Thyroid gland (tissue), 4 donors: ENCODE measurements around the gene TTLL10. TPM values are rescaled to one million over a fixed set of nuclear protein-coding genes. Genes with fewer than 3 reads are reported as not detected.

ENCODE experiments used
- DNase-seq, 2 donors: peaks; one replicate each; pipeline ENCODE4 v3.0.0-alpha.2; 2019
- H3K27ac ChIP-seq, 3 donors: fragments of 200-600 bp; sonication (generic); 1 replicate in 2 of 3; 2 replicates in 1 of 3; pipeline ENCODE4 v1.5.1; 2016 to 2019; ENCODE audit warnings: mild to moderate bottlenecking in 1 of 3, moderate library complexity in 1 of 3
- H3K27me3 ChIP-seq: fragments of 200-600 bp; sonication (generic); one replicate; pipeline ENCODE4 v1.5.1; 2019
- H3K36me3 ChIP-seq, 2 donors: fragments of 200-600 bp; sonication (generic); one replicate each; pipeline ENCODE4 v1.5.1; 2016 to 2019
- H3K4me1 ChIP-seq, 2 donors: fragments of 200-600 bp; sonication (generic); one replicate each; pipeline ENCODE4 v1.5.1; 2017 to 2019
- H3K4me3 ChIP-seq, 3 donors: fragments of 200-600 bp; sonication (generic); replicated peaks in 1 of 3; 1 replicate in 2 of 3; 2 replicates in 1 of 3; pipeline ENCODE4 v1.5.1; 2016; ENCODE audit warnings: mild to moderate bottlenecking in 1 of 3
- H3K9me3 ChIP-seq: fragments of 200-600 bp; sonication (generic); one replicate; pipeline ENCODE4 v1.5.1; 2017
- CTCF ChIP-seq, 6 experiments: fragments of 200-600 bp in 3 of 6; fragments of 450-650 bp in 3 of 6; sonication (generic) in 3 of 6; IDR thresholded peaks; one replicate each; pipeline ENCODE4 v1.5.1; 2016 to 2019; ENCODE audit warnings: antibody characterized with exemption in 6 of 6, mild to moderate bottlenecking in 2 of 6, inconsistent platforms in 1 of 6, moderate library complexity in 1 of 6
- POLR2A ChIP-seq, 2 donors: fragments of 450-650 bp; IDR thresholded peaks; one replicate each; pipeline ENCODE4 v1.6.1; 2017; ENCODE audit warnings: antibody characterized with exemption in 2 of 2, mild to moderate bottlenecking in 2 of 2, moderate library complexity in 1 of 2
- WGBS, 2 donors: methylation state at CpG; one replicate each; pipeline ENCODE4 v1.1.5; 2017; 5-methylcytosine and 5-hydroxymethylcytosine counted together
- intact Hi-C: fragments of 100-400 bp; cut with DNase I; formaldehyde crosslinking; loops from one replicate; pipeline ENCODE4 v1.15.1; 2023
- total RNA-seq, 4 donors: library from RNA; depleted of rRNA; stranded (reverse); fragments of >200 nt; gene quantifications; one replicate each; pipeline ENCODE4 v1.2.3, GENCODE V29; 2016

Gene TTLL10
- total RNA-seq, 4 donors from 2014 or later = 0.13 to 0.29 TPM; not detected in 2

DNA sequence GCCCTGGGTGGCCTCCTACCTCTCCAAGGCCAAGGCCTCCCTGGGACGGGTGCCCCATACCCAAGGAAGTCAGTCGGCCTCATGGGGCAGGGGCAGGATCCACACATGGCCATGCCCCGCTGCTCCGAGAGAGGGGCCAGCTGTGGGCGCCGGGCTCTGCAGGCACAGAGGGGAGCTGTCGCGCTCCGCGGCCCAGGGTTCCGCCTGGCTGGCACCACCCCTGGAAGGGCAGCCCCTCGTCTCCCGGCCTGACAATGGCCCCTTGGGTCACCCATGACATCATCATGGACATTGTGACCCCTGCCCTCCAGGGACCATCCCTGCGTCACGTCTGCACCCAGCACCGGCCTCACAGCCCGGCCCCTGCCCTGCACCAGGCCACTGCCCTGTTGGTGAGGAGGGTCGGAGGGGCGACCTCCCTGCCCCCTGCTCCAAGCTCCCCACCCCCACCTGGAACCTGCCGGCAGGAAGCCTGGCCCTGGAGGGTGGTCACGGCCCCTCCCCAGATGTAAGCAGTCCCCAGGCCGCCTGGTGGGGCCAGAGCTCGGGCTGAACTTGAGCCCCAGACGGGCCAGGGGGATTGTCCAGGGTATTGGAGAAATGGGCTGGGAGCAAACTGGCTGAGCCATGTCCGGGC is 5.8 kb downstream of the TTLL10 start:
- intact Hi-C loops = no loop called here
- no peak overlapping the region for H3K4me3 ChIP-seq
- H3K9me3 ChIP-seq = no peaks in the 10 kb centered on the region
- no peak overlapping the region for H3K27ac ChIP-seq
- no peaks in the 10 kb centered on the region for H3K4me1 ChIP-seq
- peak in 1 of 2 donors; percentile 1 for DNase-seq
- TF ChIP-seq POLR2A (IDR thresholded peaks at IDR 0.05) = no peak
- TF ChIP-seq CTCF (IDR thresholded peaks at IDR 0.05) = no peak
- no peaks in the 10 kb centered on the region for H3K36me3 ChIP-seq
- no peaks in the 10 kb centered on the region for H3K27me3 ChIP-seq
- WGBS, 2 donors = 82 to 90% methylated on average over 2 to 4 of the region's 25 CpGs

DNA sequence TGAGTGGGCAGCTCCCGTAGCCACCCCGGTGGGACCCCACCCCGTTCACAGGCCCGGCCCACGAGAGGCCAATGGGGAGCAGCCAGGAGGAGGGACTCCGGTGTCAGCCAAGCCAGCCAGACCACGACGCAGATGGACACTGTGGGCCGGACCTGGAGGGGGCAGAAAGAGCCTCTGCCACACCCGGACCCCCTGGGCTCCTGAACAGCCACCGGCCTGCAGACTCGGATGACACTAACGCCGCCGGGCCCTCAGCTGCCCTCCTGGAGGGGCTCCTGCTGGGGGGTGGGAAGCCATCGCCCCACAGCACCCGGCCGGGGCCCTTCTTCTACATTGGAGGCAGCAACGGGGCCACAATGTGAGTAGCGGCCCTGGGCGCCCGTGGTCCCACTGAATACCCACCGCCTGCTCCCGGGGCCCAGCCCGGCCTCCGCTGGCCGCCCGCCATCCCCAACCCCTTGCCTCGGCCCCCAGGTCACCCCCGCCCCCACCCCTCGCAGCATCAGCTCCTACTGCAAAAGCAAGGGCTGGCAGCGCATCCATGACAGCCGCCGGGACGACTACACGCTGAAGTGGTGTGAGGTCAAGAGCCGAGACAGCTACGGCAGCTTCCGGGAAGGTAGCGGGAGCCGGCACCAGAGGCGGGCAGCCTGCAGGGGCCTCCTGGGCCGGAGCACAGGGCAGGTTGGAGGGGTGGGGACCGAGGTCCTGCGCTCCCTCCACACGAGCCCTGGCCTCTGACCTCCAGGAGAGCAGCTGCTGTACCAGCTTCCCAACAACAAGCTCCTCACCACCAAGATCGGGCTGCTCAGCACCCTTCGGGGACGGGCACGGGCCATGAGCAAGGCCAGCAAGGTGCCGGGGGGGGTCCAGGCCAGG is 6.5 kb downstream of the TTLL10 start:
- WGBS, 2 donors = 68 to 80% methylated on average over 2 to 19 of the region's 51 CpGs
- no peaks in the 10 kb centered on the region for H3K9me3 ChIP-seq
- intact Hi-C loops = no loop called here
- H3K4me3 ChIP-seq = no peak overlapping the region
- no peaks in the 10 kb centered on the region for H3K36me3 ChIP-seq
- H3K27me3 ChIP-seq = no peaks in the 10 kb centered on the region
- no peaks in the 10 kb centered on the region for H3K4me1 ChIP-seq
- H3K27ac ChIP-seq = no peak overlapping the region
- no peak for DNase-seq
- no peak for TF ChIP-seq CTCF (IDR thresholded peaks at IDR 0.05)
- no peak for TF ChIP-seq POLR2A (IDR thresholded peaks at IDR 0.05)

DNA sequence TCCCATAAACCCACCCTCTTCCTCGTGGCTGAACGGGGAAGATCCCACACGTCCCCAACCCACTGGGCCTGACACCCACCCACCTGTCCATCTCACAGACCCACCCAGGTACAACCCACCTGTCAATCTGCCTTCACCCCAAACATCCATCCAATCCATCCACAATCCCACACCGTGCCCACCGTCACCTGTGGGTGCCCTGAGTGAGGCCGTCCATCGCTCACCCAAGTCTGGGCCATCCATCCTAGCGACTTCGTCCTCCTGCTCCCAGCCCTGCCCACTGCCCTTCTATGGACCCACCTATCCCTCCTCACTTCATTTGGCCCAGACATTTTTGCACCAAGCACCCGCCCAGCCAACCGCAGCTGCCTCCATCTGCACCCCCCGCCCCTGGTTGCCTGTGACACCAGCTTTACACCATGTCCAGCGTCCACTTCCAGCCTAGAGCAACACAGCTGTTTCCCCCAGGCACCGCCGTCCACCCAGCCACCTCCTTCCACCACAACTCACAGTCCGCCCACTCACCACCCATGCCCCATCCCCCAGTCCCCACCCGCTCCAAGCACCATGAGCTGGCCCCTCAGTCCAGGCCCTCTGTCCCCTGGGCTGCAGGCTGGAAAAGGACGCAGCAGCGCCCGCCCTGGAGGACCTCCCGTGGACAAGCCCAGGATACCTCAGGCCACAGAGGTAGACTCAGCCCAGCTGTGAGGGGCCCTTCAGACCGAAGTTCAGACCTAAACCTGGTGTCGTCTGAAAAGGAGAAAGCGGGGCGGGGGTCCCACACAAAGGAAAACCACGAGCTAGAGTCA is 7.7 kb downstream of the TTLL10 start:
- 92 to 94% methylated on average over 21 to 26 of the region's 26 CpGs for whole genome bisulfite sequencing, 2 donors
- Histone ChIP-seq H3K9me3 (no peaks in the 10 kb centered on the region), H3K36me3 (no peaks in the 10 kb centered on the region), H3K4me1 (no peaks in the 10 kb centered on the region), H3K27me3 (no peaks in the 10 kb centered on the region), H3K27ac (no peak overlapping the region), H3K4me3 (no peak overlapping the region)
- TF ChIP-seq CTCF (IDR thresholded peaks at IDR 0.05) (no peak), POLR2A (IDR thresholded peaks at IDR 0.05) (no peak)
- intact Hi-C loops = no loop called here
- no peak for DNase-seq

DNA sequence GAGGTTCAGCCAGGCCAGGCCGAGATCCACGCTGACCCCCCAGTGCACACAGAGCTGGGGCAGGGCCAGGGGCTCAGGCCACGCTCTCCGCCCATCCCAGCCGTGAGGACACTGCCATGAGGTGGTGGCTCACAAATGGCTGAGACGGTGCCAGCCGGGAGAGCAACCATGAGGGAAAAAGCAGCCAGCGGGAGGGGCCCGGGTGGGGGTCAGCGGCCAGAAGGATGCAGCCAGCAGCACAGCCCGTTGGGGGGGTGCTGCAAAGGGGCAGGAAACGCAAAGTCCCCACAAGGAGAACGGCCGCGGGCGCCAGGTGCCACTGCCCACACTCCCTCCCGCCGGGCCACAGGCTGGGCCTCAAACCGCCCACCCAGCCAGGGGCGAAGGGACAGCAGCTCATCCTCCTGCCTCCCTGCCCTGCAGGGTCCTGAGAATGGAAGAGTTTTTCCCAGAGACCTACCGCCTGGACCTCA is 8.3 kb downstream of the TTLL10 start:
- no peak overlapping the region for H3K4me3 ChIP-seq
- no peak for TF ChIP-seq POLR2A (IDR thresholded peaks at IDR 0.05)
- no peak for TF ChIP-seq CTCF (IDR thresholded peaks at IDR 0.05)
- H3K27ac ChIP-seq = no peak overlapping the region
- H3K4me1 ChIP-seq = no peaks in the 10 kb centered on the region
- DNase-seq = no peak
- no peaks in the 10 kb centered on the region for H3K36me3 ChIP-seq
- no peaks in the 10 kb centered on the region for H3K9me3 ChIP-seq
- no peaks in the 10 kb centered on the region for H3K27me3 ChIP-seq
- intact Hi-C loops = no loop called here
- 84 to 87% methylated on average over 16 to 18 of the region's 21 CpGs for WGBS, 2 donors
